ENCODE results near the gene ANKRD17.

GRCh38 chr4:73257234-73257633, 1.4 kb downstream of the ANKRD17 start:
- TF ChIP-seq CTCF (IDR thresholded peaks at IDR 0.05) = peak; percentile 29 to 90 (median 80)
- peak; percentile 77 for TF ChIP-seq POLR2AphosphoS5 (IDR thresholded peaks at IDR 0.05)
- TF ChIP-seq POLR2A (IDR thresholded peaks at IDR 0.05) = no peak

All from prostate gland (tissue), 2 donors.